HG03378 (cell line): Measurements from ENCODE around the gene GNG7.
"Not testable (repeated sequence)": the region's sequence is repeated elsewhere in the genome, so short reads cannot be mapped to it uniquely, and the experiment has no call there.

Source experiments
- ATAC-seq: cut with Tn5 transposase; IDR thresholded peaks from one replicate; pipeline ENCODE4 v1.9.1; 2021; ENCODE audit warnings: mild to moderate bottlenecking, moderate library complexity; ENCODE audit not compliant: unreplicated experiment

Gene GNG7

GRCh38 chr19:2523630-2524311 is 178.7 kb downstream of the GNG7 start:
- ATAC-seq: no peak

- no peak for ATAC-seq
Observed at GRCh38 chr19:2519482-2519881, 183.0 kb downstream of the GNG7 start.

- ATAC-seq: not testable (repeated sequence)
Observed at GRCh38 chr19:2518856-2519255, 183.6 kb downstream of the GNG7 start.

GRCh38 chr19:2517881-2518601 is 184.5 kb downstream of the GNG7 start:
- ATAC-seq: no peak

GRCh38 chr19:2516727-2517126 is 185.8 kb downstream of the GNG7 start:
- no peak for ATAC-seq

GRCh38 chr19:2514981-2515518 is 187.4 kb downstream of the GNG7 start:
- no peak for ATAC-seq

GRCh38 chr19:2512523-2513431 is 189.7 kb downstream of the GNG7 start:
- no peak for ATAC-seq

GRCh38 chr19:2511991-2512390 is 190.5 kb downstream of the GNG7 start:
- no peak for ATAC-seq

- ATAC-seq: no peak
Observed at GRCh38 chr19:2511570-2511969, 190.9 kb downstream of the GNG7 start.

GRCh38 chr19:2509096-2509495 is 193.4 kb downstream of the GNG7 start:
- ATAC-seq: no peak

- ATAC-seq: no peak
Observed at GRCh38 chr19:2507109-2507508, 195.4 kb downstream of the GNG7 start.

- not testable (repeated sequence) for ATAC-seq
Observed at GRCh38 chr19:2506656-2507055, 195.8 kb downstream of the GNG7 start.

GRCh38 chr19:2503521-2504109 is 198.9 kb downstream of the GNG7 start:
- no peak for ATAC-seq

GRCh38 chr19:2500841-2501261 is 201.6 kb downstream of the GNG7 start:
- no peak for ATAC-seq

GRCh38 chr19:2500156-2500555 is 202.3 kb downstream of the GNG7 start:
- ATAC-seq: no peak

GRCh38 chr19:2497186-2497585 is 205.3 kb downstream of the GNG7 start:
- ATAC-seq: no peak

GRCh38 chr19:2495651-2496316 is 206.7 kb downstream of the GNG7 start:
- ATAC-seq: no peak

- no peak for ATAC-seq
Observed at GRCh38 chr19:2495130-2495641, 207.3 kb downstream of the GNG7 start.

- no peak for ATAC-seq
Observed at GRCh38 chr19:2494447-2495129, 207.9 kb downstream of the GNG7 start.

- no peak for ATAC-seq
Observed at GRCh38 chr19:2494084-2494446, 208.4 kb downstream of the GNG7 start.
